NB4 (cell line): ENCODE data around the gene TTC4.

ENCODE experiments used
- DNase-seq: peaks from one replicate; pipeline ENCODE4 v3.0.0; 2010; ENCODE audit warnings: low read depth
- H3K4me3 ChIP-seq: one replicate; pipeline ENCODE4 v1.5.1; 2011; ENCODE audit warnings: mild to moderate bottlenecking, low read depth, low read length, moderate library complexity
- MYC ChIP-seq: IDR thresholded peaks from 2 replicates; pipeline ENCODE4 v1.6.1; 2011; ENCODE audit warnings: low read depth, low read length
- POLR2A ChIP-seq: IDR thresholded peaks from 2 replicates; pipeline ENCODE4 v1.6.1; 2011; ENCODE audit warnings: mild to moderate bottlenecking; ENCODE audit not compliant: insufficient read length; ENCODE audit errors: extremely low read depth
- TF ChIP-seq, protein P1 (sequence below): IDR thresholded peaks from one replicate; pipeline ENCODE4 v1.5.1; 2012; ENCODE audit warnings: low read depth, low read length
- TF ChIP-seq, protein P2 (sequence below): IDR thresholded peaks from 2 replicates; pipeline ENCODE4 v1.6.1; 2011; ENCODE audit warnings: low read depth, low read length

Gene TTC4

DNA sequence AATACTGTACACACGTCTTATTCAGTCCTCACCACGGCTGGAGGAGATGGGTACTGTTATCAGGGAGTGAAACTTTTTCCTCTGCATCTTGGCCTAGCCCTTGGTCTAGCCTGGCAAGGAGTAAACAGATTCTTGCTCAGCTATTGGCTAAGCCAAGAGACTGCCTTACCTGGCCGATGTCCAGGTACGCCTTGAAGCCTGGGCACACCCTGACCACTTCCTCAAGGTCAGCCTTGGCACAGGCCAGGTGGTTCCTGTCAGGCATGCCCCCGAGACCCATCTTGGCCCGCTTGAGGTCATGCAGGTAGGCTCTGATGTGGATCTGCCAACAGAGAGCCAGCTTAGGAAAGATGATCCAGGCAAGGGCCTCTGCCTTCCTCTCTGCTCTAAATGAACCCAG lies 66.5 kb downstream of the TTC4 start:
- no peak overlapping the region for H3K4me3 ChIP-seq
- TF ChIP-seq MYC: no peak
- no peak for TF ChIP-seq POLR2A
- TF ChIP-seq, protein P1, sequence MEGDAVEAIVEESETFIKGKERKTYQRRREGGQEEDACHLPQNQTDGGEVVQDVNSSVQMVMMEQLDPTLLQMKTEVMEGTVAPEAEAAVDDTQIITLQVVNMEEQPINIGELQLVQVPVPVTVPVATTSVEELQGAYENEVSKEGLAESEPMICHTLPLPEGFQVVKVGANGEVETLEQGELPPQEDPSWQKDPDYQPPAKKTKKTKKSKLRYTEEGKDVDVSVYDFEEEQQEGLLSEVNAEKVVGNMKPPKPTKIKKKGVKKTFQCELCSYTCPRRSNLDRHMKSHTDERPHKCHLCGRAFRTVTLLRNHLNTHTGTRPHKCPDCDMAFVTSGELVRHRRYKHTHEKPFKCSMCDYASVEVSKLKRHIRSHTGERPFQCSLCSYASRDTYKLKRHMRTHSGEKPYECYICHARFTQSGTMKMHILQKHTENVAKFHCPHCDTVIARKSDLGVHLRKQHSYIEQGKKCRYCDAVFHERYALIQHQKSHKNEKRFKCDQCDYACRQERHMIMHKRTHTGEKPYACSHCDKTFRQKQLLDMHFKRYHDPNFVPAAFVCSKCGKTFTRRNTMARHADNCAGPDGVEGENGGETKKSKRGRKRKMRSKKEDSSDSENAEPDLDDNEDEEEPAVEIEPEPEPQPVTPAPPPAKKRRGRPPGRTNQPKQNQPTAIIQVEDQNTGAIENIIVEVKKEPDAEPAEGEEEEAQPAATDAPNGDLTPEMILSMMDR: no peak
- TF ChIP-seq, protein P2, sequence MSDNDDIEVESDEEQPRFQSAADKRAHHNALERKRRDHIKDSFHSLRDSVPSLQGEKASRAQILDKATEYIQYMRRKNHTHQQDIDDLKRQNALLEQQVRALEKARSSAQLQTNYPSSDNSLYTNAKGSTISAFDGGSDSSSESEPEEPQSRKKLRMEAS: no peak
- DNase-seq: no peak

DNA sequence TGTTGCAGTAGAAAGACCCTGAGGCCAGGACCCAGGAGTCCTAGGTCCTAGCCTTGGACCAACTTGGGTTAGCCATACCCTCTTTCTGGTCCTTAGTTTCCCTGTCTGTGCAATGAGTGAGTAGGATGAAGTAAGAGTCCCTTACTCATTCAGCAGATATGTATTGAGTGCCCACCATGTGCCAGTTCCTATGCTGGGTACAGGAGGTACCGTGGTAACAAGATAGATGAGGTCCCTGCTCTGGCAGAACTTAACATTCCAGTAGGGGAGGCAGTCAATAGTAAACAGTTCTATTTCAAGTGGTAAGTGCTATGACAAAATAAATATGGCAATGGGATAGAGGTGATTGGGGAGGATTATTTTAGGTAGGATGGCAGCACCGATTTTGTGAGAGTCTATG lies 66.9 kb downstream of the TTC4 start:
- no peak overlapping the region for H3K4me3 ChIP-seq
- DNase-seq: no peak
- TF ChIP-seq POLR2A (no peak), MYC (no peak)
- TF ChIP-seq, protein P2: no peak
- TF ChIP-seq, protein P1: no peak

DNA sequence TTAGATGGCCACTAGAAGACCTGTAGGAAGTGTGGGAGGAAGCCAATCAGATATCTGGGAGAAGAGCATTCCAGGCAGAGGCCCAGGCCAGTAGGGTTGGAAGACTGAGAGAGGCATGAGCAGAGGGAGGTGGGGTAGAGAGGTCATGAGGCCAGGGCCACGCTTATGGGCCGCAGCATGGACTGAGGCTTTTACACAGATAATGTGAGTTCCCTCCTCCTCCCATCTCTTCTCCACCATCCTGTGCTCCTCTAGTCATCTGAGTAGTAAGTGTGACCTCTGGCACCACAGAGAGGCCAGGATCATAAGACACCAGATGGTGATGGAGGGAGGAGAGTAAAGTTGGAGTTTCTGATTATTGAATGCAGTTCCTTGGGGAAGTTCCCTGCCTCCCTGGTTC lies 68.4 kb downstream of the TTC4 start:
- no peak for TF ChIP-seq POLR2A
- no peak overlapping the region for H3K4me3 ChIP-seq
- DNase-seq: no peak

DNA sequence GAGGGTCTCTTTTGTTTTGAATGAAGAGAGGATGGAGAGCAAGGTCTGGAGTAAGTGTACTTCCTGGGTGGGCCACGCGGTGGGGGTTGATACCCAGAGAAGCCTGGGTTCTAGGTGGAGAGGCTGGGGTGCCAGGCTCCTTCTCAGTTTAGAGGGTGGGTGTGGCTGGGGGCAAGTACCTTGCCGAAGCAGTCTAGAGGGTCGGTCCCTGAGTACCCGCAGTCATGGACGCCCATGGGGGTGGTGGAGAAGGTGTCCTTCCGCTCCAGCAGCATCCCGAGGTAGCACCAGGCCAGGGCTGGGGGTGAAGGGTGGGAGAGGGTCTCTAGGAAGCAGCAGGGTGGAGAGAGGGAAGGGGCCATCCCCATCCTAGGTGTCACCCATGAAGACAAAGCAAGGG lies 71.1 kb downstream of the TTC4 start:
- TF ChIP-seq, protein P1: no peak
- TF ChIP-seq MYC (no peak), POLR2A (no peak)
- TF ChIP-seq, protein P2: no peak
- no peak for DNase-seq

DNA sequence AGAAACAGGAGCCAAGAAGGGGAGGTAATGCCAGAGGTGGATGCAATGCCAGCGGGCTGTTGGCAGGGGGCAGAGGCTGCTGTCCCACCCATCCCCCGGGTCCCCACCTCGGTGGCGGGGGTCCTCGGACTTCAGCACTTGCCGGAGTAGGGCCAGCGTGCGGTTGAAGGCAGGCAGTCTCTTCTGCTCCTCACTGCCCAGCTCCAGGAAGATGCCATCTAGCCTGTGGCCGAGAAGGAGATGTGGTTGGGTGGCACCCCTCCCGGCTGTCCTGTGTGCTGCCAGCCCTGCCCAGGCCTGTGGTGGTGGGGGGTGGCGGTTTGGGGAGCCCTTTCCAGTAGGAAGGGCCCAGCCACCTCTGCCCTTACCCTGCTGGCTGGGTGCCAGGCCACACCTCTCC lies 71.9 kb downstream of the TTC4 start:
- H3K4me3 ChIP-seq: no peak overlapping the region
- no peak for DNase-seq
- TF ChIP-seq, protein P2: no peak
- TF ChIP-seq MYC (no peak), POLR2A (no peak)
- TF ChIP-seq, protein P1: no peak

More for the DNA sequence above, 71.1 kb downstream of the TTC4 start:
- no peak overlapping the region for H3K4me3 ChIP-seq

DNA sequence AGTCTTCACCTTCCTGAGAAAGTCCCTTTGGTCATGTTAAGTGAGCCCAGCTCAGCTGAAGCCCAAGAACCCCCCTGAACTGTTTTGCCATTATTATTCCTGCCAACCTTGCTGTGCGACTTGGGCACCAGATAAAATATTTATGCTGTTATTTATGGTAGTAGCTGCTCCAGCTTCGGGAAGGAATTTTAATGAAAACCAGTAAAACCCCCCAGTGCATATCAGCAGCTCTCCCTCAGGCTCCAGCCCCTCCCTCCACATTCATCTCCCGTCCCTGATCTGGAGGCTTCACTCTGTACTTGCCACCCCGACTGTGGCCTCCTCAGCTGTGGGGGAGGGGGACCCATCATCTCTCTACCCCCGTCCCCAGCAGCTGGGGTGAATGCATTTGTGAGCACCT lies 72.8 kb downstream of the TTC4 start:
- TF ChIP-seq, protein P1: no peak
- TF ChIP-seq, protein P2: no peak
- no peak for TF ChIP-seq MYC
- no peak for TF ChIP-seq POLR2A
- no peak overlapping the region for H3K4me3 ChIP-seq
- no peak for DNase-seq
